HEK293T (cell line): ENCODE data around the gene WWC1.

ENCODE experiments used
- FOXK2 ChIP-seq: fragments of 450-650 bp; IDR thresholded peaks from 2 replicates; pipeline ENCODE4 v1.6.1; 2016; ENCODE audit warnings: mild to moderate bottlenecking
- L3MBTL2 ChIP-seq: fragments of 450-650 bp; conservative IDR thresholded peaks from 2 replicates; pipeline ENCODE4 v1.6.1; 2016; ENCODE audit warnings: mild to moderate bottlenecking
- PKNOX1 ChIP-seq: fragments of 450-650 bp; IDR thresholded peaks from 2 replicates; pipeline ENCODE4 v1.6.1; 2016

DNA sequence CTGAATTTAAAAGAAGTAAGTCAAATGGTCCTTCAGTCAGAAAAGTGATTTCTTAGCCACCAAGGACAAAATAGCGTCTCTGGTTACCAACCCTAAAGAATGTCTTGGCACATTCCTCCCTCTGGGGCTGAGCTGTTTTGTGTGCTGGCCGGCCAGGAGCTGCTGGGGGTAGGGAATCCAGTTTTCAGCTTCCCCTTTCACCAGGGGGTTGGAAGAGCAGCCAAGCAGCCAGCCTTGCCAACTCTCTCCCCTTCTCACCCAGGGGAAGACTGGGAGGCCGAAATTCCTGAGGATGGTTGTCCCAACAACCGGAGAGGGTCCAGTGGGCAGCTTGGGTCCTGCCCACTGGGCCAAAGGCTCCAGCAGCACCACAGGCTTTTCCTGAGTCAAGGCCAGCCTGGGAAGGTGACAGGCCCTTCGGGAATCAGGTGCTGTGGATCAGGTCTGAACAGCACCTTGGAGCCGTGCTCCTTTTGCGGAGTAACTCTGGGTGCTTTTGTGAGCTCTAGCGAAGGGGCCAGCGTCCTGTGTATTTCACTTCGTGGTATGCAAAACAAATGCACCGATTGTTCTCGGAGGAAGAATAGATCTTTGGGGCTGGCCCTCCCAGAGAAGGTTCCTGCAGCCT lies 4.2 kb downstream of the WWC1 start:
- TF ChIP-seq FOXK2 (no peak), L3MBTL2 (no peak), PKNOX1 (no peak)
